SK-N-SH (cell line): Measurements from ENCODE around the gene C8A. TPM values are rescaled to one million over a fixed set of nuclear protein-coding genes. Genes with fewer than 3 reads are reported as not detected.

Experiments
- CTCF ChIA-PET: fragments of 300-600, 350-600 bp; formaldehyde crosslinking; extraction: SDS; loops from one replicate; lab custom pipeline; 2021; lab: Yijun Ruan, JAX
- POLR2A ChIA-PET: fragments of 350-600 bp; sonication (Branson Sonifier 250); formaldehyde crosslinking; extraction: SDS; loops from one replicate; lab custom pipeline; 2020; ENCODE audit warnings: antibody characterized with exemption, inconsistent platforms; lab: Yijun Ruan, JAX
- DNase-seq: peaks from one replicate; pipeline ENCODE4 v3.0.0; 2012
- H2AFZ ChIP-seq: fragments of 200-600 bp; sonication (generic); 2 replicates; pipeline ENCODE4 v1.8.1; 2016; ENCODE audit warnings: antibody characterized with exemption, mild to moderate bottlenecking, low read depth
- H3F3A ChIP-seq: fragments of 200-600 bp; sonication (generic); replicated peaks from 2 replicates; pipeline ENCODE3; 2016; ENCODE audit warnings: antibody characterized with exemption, mild to moderate bottlenecking; ENCODE audit not compliant: insufficient read depth
- H3K27ac ChIP-seq, 2 experiments: fragments of 200-500 bp in 1 of 2; fragments of 200-600 bp in 1 of 2; sonication (Bioruptor generic) in 1 of 2; sonication (generic), shearing (Covaris generic) in 1 of 2; 2 replicates each; pipeline versions ENCODE4 v1.5.1 to v1.6.1; 2014 to 2016; ENCODE audit warnings: low read depth in 2 of 2, inconsistent platforms in 1 of 2, low read length in 1 of 2, mild to moderate bottlenecking in 1 of 2, mixed read lengths in 1 of 2
- H3K27me3 ChIP-seq: fragments of 200-600 bp; sonication (generic), shearing (Covaris generic); 2 replicates; pipeline ENCODE4 v1.6.1; 2016; ENCODE audit warnings: mixed run types; ENCODE audit not compliant: insufficient read depth
- H3K36me3 ChIP-seq, 2 experiments: fragments of 200-500 bp in 1 of 2; fragments of 200-600 bp in 1 of 2; sonication (Bioruptor generic) in 1 of 2; sonication (generic) in 1 of 2; replicated peaks in 1 of 2; 2 replicates each; pipeline versions ENCODE3 to v1.5.1; 2014 to 2016; ENCODE audit warnings: low read length in 1 of 2, mild to moderate bottlenecking in 1 of 2; ENCODE audit not compliant: insufficient read depth in 2 of 2, control insufficient read depth in 1 of 2
- H3K4me1 ChIP-seq, 2 experiments: fragments of 200-500 bp in 1 of 2; fragments of 200-600 bp in 1 of 2; sonication (Bioruptor generic) in 1 of 2; sonication (generic), shearing (Covaris generic) in 1 of 2; 2 replicates each; pipeline versions ENCODE4 v1.5.1 to v1.6.1; 2014 to 2016; ENCODE audit warnings: low read depth in 1 of 2, low read length in 1 of 2, mixed run types in 1 of 2; ENCODE audit not compliant: insufficient read depth in 2 of 2, control insufficient read depth in 1 of 2
- H3K4me2 ChIP-seq: fragments of 200-600 bp; sonication (generic), shearing (Covaris generic); 2 replicates; pipeline ENCODE4 v1.6.1; 2017; ENCODE audit warnings: mixed run types
- H3K4me3 ChIP-seq, 2 experiments: fragments of 200-500 bp in 1 of 2; fragments of 200-600 bp in 1 of 2; sonication (Bioruptor generic) in 1 of 2; sonication (generic), shearing (Covaris generic) in 1 of 2; 2 replicates each; pipeline versions ENCODE4 v1.5.1 to v1.8.1; 2014 to 2016; ENCODE audit warnings: low read depth in 2 of 2, inconsistent platforms in 1 of 2, low read length in 1 of 2, mild to moderate bottlenecking in 1 of 2, mixed read lengths in 1 of 2, moderate library complexity in 1 of 2
- H3K79me2 ChIP-seq: fragments of 200-600 bp; sonication (generic); 2 replicates; pipeline ENCODE4 v1.8.1; 2017; ENCODE audit warnings: mild to moderate bottlenecking; ENCODE audit not compliant: insufficient read depth
- H3K9ac ChIP-seq: fragments of 200-600 bp; sonication (generic); 2 replicates; pipeline ENCODE4 v1.6.1; 2017; ENCODE audit warnings: mixed run types
- H3K9me2 ChIP-seq: fragments of 200-600 bp; sonication (generic); 2 replicates; pipeline ENCODE4 v1.6.1; 2017; ENCODE audit warnings: mixed run types
- H3K9me3 ChIP-seq: fragments of 200-600 bp; sonication (generic); 2 replicates; pipeline ENCODE4 v1.6.1; 2017; ENCODE audit warnings: mixed run types, mild to moderate bottlenecking, moderate library complexity
- H4K20me1 ChIP-seq: fragments of 200-600 bp; sonication (generic); 2 replicates; pipeline ENCODE4 v1.6.1; 2017; ENCODE audit warnings: mild to moderate bottlenecking, mixed run types; ENCODE audit not compliant: insufficient read depth
- CHD2 ChIP-seq: fragments of 150-350 bp; IDR thresholded peaks from 2 replicates; pipeline ENCODE4 v1.6.1; 2018; ENCODE audit warnings: low read length; ENCODE audit not compliant: partially characterized antibody
- ELF1 ChIP-seq: IDR thresholded peaks from 2 replicates; pipeline ENCODE4 v1.4.0; 2012
- FOXJ3 ChIP-seq: sonication (generic); formaldehyde crosslinking; IDR thresholded peaks from 2 replicates; pipeline ENCODE4 v1.5.1; 2020; ENCODE audit warnings: mild to moderate bottlenecking, missing genetic modification reagents
- GABPA ChIP-seq: IDR thresholded peaks from 2 replicates; pipeline ENCODE4 v1.4.0; 2012; ENCODE audit warnings: low read depth, mild to moderate bottlenecking
- GATA2 ChIP-seq: sonication (generic); formaldehyde crosslinking; IDR thresholded peaks from 2 replicates; pipeline ENCODE4 v1.5.0; 2020; ENCODE audit warnings: mild to moderate bottlenecking, missing genetic modification reagents
- JUND ChIP-seq: IDR thresholded peaks from 2 replicates; pipeline ENCODE4 v1.4.0; 2012
- MEF2A ChIP-seq: IDR thresholded peaks from 2 replicates; pipeline ENCODE4 v1.4.0; 2012; ENCODE audit warnings: low read depth, borderline replicate concordance
- MXI1 ChIP-seq: IDR thresholded peaks from 2 replicates; pipeline ENCODE4 v1.6.1; 2012; ENCODE audit warnings: mild to moderate bottlenecking, low read depth, low read length, improper control_type of control experiment
- NFIC ChIP-seq: IDR thresholded peaks from 2 replicates; pipeline ENCODE4 v1.4.0; 2012; ENCODE audit warnings: borderline replicate concordance
- RFX5 ChIP-seq: IDR thresholded peaks from 2 replicates; pipeline ENCODE4 v1.6.1; 2012; ENCODE audit warnings: mild to moderate bottlenecking, improper control_type of control experiment, low read length
- RXRA ChIP-seq: IDR thresholded peaks from 2 replicates; pipeline ENCODE4 v1.4.0; 2012; ENCODE audit warnings: low read depth, mild to moderate bottlenecking, borderline replicate concordance
- SMC3 ChIP-seq: IDR thresholded peaks from 2 replicates; pipeline ENCODE4 v1.6.1; 2012; ENCODE audit warnings: low read depth, low read length, improper control_type of control experiment
- TAF1 ChIP-seq: IDR thresholded peaks from 2 replicates; pipeline ENCODE4 v1.6.1; 2012; ENCODE audit warnings: low read depth, mild to moderate bottlenecking, low read length, moderate library complexity, borderline replicate concordance
- TEAD4 ChIP-seq: IDR thresholded peaks from 2 replicates; pipeline ENCODE4 v1.4.0; 2012; ENCODE audit warnings: mild to moderate bottlenecking, borderline replicate concordance; ENCODE audit not compliant: insufficient read depth
- WGBS: methylation state at CpG from one replicate; pipeline ENCODE4 v1.1.6; 2017; ENCODE audit warnings: low lambda C conversion rate; 5-methylcytosine and 5-hydroxymethylcytosine counted together
- polyA plus RNA-seq, 3 experiments: library from polyadenylated mRNA; depleted of rRNA; stranded (reverse); fragments of >200 nt; gene quantifications; 2 replicates each; pipeline ENCODE4 v1.2.3, GENCODE V29; 2012
- TF ChIP-seq, protein P1 (sequence below): fragments of 150-350 bp; IDR thresholded peaks from 2 replicates; pipeline ENCODE4 v1.6.1; 2017; ENCODE audit warnings: antibody characterized with exemption, low read length, low read depth, borderline replicate concordance
- TF ChIP-seq, protein P2 (sequence below): IDR thresholded peaks from 2 replicates; pipeline ENCODE4 v1.4.0; 2012; ENCODE audit warnings: low read depth, borderline replicate concordance
- TF ChIP-seq, protein P3 (sequence below): IDR thresholded peaks from 2 replicates; pipeline ENCODE4; 2012

The C8A gene
- polyA plus RNA-seq, 1 of the 3 experiments (the other 2 are of a cell fraction), result not detected

DNA sequence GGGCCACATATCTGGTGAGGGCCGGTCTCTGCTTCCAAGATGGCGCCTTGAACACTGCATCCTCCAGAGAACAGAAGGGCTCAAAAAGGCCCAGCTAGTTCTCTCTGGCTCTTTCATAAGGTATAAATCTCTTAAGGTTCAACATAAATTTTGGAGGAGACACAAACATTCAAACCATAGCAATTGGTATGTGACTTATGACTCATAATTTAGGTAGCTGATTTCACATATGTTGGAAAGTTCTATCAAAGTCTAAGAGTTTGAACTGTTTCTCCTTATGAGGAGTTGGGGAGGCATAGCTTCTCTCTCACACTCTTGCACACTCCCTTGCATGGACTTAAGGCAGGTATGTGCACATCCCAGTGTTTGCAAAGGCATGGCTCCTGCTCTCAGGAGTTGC lies 30.3 kb upstream of the C8A start:
- 76% methylated on average over 2 of the region's 2 CpGs for WGBS
- CTCF ChIA-PET, result interaction anchor here (1.4 to 1.6 kb wide), 2 partner anchors 9 to 27 kb away, joined by 3 to 4 read pairs; no protein-coding TSS in a partner anchor
- no peaks in the 10 kb centered on the region for H3K79me2 ChIP-seq
- TF ChIP-seq, protein P1, sequence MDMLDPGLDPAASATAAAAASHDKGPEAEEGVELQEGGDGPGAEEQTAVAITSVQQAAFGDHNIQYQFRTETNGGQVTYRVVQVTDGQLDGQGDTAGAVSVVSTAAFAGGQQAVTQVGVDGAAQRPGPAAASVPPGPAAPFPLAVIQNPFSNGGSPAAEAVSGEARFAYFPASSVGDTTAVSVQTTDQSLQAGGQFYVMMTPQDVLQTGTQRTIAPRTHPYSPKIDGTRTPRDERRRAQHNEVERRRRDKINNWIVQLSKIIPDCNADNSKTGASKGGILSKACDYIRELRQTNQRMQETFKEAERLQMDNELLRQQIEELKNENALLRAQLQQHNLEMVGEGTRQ, result no peak
- TF ChIP-seq TEAD4, result no peak
- H3K4me3 ChIP-seq, result no peak overlapping the region
- H3K4me2 ChIP-seq, result no peak overlapping the region
- peaks cover 0 to 8% of the 10 kb centered on the region in 2 experiments; a peak in 2 of 4 replicates for H3K4me1 ChIP-seq
- no peak overlapping the region for H2AFZ ChIP-seq
- H3K9me2 ChIP-seq, result no peaks in the 10 kb centered on the region
- POLR2A ChIA-PET, result no interaction called here
- H3K27ac ChIP-seq, result no peak overlapping the region
- no peaks in the 10 kb centered on the region for H3F3A ChIP-seq
- no peaks in the 10 kb centered on the region for H3K9me3 ChIP-seq
- DNase-seq, result no peak
- H3K36me3 ChIP-seq, result no peaks in the 10 kb centered on the region
- H4K20me1 ChIP-seq, result no peaks in the 10 kb centered on the region
- no peak overlapping the region for H3K9ac ChIP-seq
- no peaks in the 10 kb centered on the region for H3K27me3 ChIP-seq

DNA sequence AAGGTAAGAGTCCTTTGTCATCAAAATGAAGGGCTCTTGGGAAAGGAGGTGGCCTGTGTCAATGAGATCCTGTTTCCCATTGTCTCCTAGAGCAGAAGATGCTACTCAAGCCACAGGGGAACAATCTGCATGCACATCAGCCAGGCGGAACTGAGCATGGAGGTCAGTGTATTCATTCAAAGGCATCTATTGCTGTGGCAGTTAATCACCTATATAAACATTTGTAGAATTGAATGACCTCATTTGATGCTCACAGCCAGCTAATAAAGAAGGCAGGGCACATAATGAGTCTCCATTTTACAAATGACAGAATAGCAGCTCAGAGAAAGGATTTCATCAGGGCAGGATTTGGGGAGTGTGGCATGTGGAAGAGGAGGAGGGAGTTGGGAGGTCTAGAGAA lies 29.7 kb upstream of the C8A start:
- no peak overlapping the region for H2AFZ ChIP-seq
- no peaks in the 10 kb centered on the region for H3K9me2 ChIP-seq
- H3K9ac ChIP-seq, result no peak overlapping the region
- no peak overlapping the region for H3K4me2 ChIP-seq
- WGBS, result 93% methylated on average over 1 of the region's 1 CpG
- no peak overlapping the region for H3K27ac ChIP-seq
- peaks cover 0 to 5% of the 10 kb centered on the region in 2 experiments; a peak in 2 of 4 replicates for H3K4me1 ChIP-seq
- H4K20me1 ChIP-seq, result no peaks in the 10 kb centered on the region
- H3F3A ChIP-seq, result no peaks in the 10 kb centered on the region
- H3K36me3 ChIP-seq, result no peaks in the 10 kb centered on the region
- no peaks in the 10 kb centered on the region for H3K9me3 ChIP-seq
- H3K79me2 ChIP-seq, result no peaks in the 10 kb centered on the region
- no peak overlapping the region for H3K4me3 ChIP-seq
- POLR2A ChIA-PET, result no interaction called here
- no peaks in the 10 kb centered on the region for H3K27me3 ChIP-seq
- CTCF ChIA-PET, result interaction anchor here (0.7 to 1.4 kb wide), 2 partner anchors 9 to 27 kb away, joined by 3 read pairs; no protein-coding TSS in a partner anchor
- no peak for TF ChIP-seq GABPA
- no peak for TF ChIP-seq JUND
- no peak for TF ChIP-seq GATA2
- no peak for TF ChIP-seq TAF1
- TF ChIP-seq FOXJ3 (CRISPR knock-in tag), result no peak
- TF ChIP-seq MEF2A, result no peak
- no peak for TF ChIP-seq MXI1
- no peak for TF ChIP-seq CHD2
- TF ChIP-seq, protein P2, sequence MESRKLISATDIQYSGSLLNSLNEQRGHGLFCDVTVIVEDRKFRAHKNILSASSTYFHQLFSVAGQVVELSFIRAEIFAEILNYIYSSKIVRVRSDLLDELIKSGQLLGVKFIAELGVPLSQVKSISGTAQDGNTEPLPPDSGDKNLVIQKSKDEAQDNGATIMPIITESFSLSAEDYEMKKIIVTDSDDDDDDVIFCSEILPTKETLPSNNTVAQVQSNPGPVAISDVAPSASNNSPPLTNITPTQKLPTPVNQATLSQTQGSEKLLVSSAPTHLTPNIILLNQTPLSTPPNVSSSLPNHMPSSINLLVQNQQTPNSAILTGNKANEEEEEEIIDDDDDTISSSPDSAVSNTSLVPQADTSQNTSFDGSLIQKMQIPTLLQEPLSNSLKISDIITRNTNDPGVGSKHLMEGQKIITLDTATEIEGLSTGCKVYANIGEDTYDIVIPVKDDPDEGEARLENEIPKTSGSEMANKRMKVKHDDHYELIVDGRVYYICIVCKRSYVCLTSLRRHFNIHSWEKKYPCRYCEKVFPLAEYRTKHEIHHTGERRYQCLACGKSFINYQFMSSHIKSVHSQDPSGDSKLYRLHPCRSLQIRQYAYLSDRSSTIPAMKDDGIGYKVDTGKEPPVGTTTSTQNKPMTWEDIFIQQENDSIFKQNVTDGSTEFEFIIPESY, result no peak
- TF ChIP-seq, protein P3, sequence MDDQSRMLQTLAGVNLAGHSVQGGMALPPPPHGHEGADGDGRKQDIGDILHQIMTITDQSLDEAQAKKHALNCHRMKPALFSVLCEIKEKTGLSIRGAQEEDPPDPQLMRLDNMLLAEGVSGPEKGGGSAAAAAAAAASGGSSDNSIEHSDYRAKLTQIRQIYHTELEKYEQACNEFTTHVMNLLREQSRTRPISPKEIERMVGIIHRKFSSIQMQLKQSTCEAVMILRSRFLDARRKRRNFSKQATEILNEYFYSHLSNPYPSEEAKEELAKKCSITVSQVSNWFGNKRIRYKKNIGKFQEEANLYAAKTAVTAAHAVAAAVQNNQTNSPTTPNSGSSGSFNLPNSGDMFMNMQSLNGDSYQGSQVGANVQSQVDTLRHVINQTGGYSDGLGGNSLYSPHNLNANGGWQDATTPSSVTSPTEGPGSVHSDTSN, result no peak
- no peak for TF ChIP-seq RFX5
- TF ChIP-seq RXRA, result no peak
- TF ChIP-seq ELF1, result no peak
- no peak for TF ChIP-seq SMC3
- TF ChIP-seq NFIC, result no peak
- DNase-seq, result no peak
